Measurements from ENCODE around the gene WNT5A.

The WNT5A gene

GRCh38 chr3:55497250-55497649 is 10.1 kb upstream of the WNT5A start:
- DNase-seq (ENCODE audit: extremely low read depth, low read depth), result no peak
- H3K4me3 ChIP-seq (replicated peaks; ENCODE audit: low read depth, low read length), result no peak overlapping the region
- no peak for TF ChIP-seq CTCF (IDR thresholded peaks at IDR 0.05; ENCODE audit: low read depth, low read length, missing control alignments)

DNA sequence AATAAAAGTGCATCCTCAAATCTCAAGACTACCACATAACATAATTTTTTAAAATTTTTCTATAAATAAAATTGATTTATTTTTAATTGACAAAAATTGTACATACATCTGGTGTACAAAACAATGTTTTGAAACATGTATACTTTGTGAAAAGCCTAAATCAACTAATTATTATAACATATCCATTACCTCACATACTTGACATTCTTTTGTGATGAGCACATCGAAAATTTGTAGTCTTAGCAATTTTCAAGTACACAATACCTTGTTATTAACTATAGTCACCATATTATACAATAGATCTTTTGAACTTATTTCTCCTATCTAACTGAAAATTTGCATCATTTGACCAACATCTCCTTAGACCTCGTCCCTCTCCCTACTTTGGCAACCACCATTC is 7.9 kb upstream of the WNT5A start:
- no peak overlapping the region for H3K4me3 ChIP-seq (replicated peaks; ENCODE audit: low read depth, low read length)
- no peak for TF ChIP-seq CTCF (IDR thresholded peaks at IDR 0.05; ENCODE audit: low read depth, low read length, missing control alignments)
- DNase-seq (ENCODE audit: extremely low read depth, low read depth), result no peak

DNA sequence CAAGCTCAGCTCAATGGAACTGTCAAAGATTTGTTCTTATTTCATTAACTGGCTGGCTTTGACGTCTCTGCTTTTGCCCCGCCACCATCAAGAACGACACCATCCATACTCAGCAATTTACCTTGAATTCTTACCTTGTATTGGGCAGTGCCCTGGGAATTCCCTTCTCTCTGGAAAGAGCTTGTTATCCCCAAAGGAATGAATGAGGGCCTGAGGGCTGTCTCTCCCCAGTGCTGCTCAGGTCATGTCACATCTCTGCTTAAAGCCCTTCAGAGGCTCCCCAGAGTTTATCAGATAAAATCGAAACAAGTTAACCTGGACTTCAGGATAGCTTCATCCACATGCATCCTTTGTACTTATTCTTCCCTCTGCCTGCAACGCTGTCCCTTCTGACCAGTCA is 5.9 kb upstream of the WNT5A start:
- no peak for DNase-seq (ENCODE audit: extremely low read depth, low read depth)
- no peak overlapping the region for H3K4me3 ChIP-seq (replicated peaks; ENCODE audit: low read depth, low read length)
- no peak for TF ChIP-seq CTCF (IDR thresholded peaks at IDR 0.05; ENCODE audit: low read depth, low read length, missing control alignments)

DNA sequence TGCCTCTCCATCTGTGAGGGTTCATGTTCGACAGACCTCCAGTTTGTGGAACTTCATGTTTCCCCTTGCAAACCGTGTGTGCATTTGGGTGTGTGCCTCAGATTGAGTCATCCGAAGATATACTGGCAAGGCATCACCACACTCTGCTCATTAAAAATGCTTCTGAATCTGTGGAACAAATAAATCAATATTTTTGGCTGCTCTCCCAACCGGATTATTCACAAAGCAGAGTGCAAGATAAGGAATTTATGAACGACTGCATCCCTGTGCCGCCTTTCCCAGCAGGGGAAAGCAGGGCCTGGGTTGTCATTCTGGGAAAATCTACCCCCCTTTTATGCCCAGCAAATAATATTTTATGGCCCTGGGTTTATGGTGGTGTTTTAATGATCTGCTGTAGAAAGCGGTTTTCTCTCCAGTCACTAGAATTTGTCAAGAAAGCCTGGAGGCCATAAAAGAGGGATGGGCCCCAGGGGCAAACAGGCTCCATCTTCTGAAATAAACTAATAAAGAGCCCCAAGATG is 4.2 kb upstream of the WNT5A start:
- no peak for TF ChIP-seq CTCF (IDR thresholded peaks at IDR 0.05; ENCODE audit: low read depth, low read length, missing control alignments)
- no peak for DNase-seq (ENCODE audit: extremely low read depth, low read depth)
- H3K4me3 ChIP-seq (replicated peaks; ENCODE audit: low read depth, low read length), result no peak overlapping the region

- DNase-seq (ENCODE audit: extremely low read depth, low read depth), result no peak
- H3K4me3 ChIP-seq (replicated peaks; ENCODE audit: low read depth, low read length), result no peak overlapping the region
- TF ChIP-seq CTCF (IDR thresholded peaks at IDR 0.05; ENCODE audit: low read depth, low read length, missing control alignments), result no peak
Measured at GRCh38 chr3:55490276-55490913, 3.3 kb upstream of the WNT5A start.

- no peak for TF ChIP-seq CTCF (IDR thresholded peaks at IDR 0.05; ENCODE audit: low read depth, low read length, missing control alignments)
- H3K4me3 ChIP-seq (replicated peaks; ENCODE audit: low read depth, low read length), result no peak overlapping the region
Measured at GRCh38 chr3:55489798-55490132, 2.7 kb upstream of the WNT5A start.

More at GRCh38 chr3:55489798-55490132, 2.7 kb upstream of the WNT5A start:
- no peak for DNase-seq (ENCODE audit: extremely low read depth, low read depth)
